Measurements from ENCODE around the gene MRPS15. TPM values are rescaled to one million over a fixed set of nuclear protein-coding genes. Genes with fewer than 3 reads are reported as not detected.
A peak's percentile ranks its signal among the peaks of the same experiment; 100 is the strongest.

MRPS15 gene
- total RNA-seq, 1 donor from 2014 or later, result 65.4 TPM

- no peaks in the 10 kb centered on the region for H3K27me3 Mint-ChIP-seq (ENCODE audit: unreplicated experiment)
- no peak overlapping the region for H3K4me3 Mint-ChIP-seq (ENCODE audit: unreplicated experiment)
- peaks cover 2% of the 10 kb centered on the region for H3K36me3 Mint-ChIP-seq (ENCODE audit: unreplicated experiment)
- H3K27ac Mint-ChIP-seq (ENCODE audit: unreplicated experiment), result no peak overlapping the region
- H3K4me1 Mint-ChIP-seq (ENCODE audit: low read depth, unreplicated experiment), result peaks cover 2% of the 10 kb centered on the region
- no peak for DNase-seq
- TF ChIP-seq CTCF (IDR thresholded peaks at IDR 0.05; ENCODE audit: partially characterized antibody, unreplicated experiment), result no peak
- H3K9me3 Mint-ChIP-seq (ENCODE audit: unreplicated experiment), result no peaks in the 10 kb centered on the region
Measured at GRCh38 chr1:36425791-36426190, 38.4 kb downstream of the MRPS15 start.

- H3K27ac Mint-ChIP-seq (ENCODE audit: unreplicated experiment), result no peak overlapping the region
- H3K4me1 Mint-ChIP-seq (ENCODE audit: low read depth, unreplicated experiment), result peaks cover 3% of the 10 kb centered on the region
- H3K27me3 Mint-ChIP-seq (ENCODE audit: unreplicated experiment), result no peaks in the 10 kb centered on the region
- TF ChIP-seq CTCF (IDR thresholded peaks at IDR 0.05; ENCODE audit: partially characterized antibody, unreplicated experiment), result no peak
- no peak for DNase-seq
- H3K4me3 Mint-ChIP-seq (ENCODE audit: unreplicated experiment), result no peak overlapping the region
- no peaks in the 10 kb centered on the region for H3K9me3 Mint-ChIP-seq (ENCODE audit: unreplicated experiment)
- no peaks in the 10 kb centered on the region for H3K36me3 Mint-ChIP-seq (ENCODE audit: unreplicated experiment)
Measured at GRCh38 chr1:36421649-36422048, 42.5 kb downstream of the MRPS15 start.

- Mint-ChIP-seq H3K9me3 (ENCODE audit: unreplicated experiment) (no peaks in the 10 kb centered on the region), H3K4me3 (ENCODE audit: unreplicated experiment) (peak overlapping the region; percentile 31), H3K27me3 (ENCODE audit: unreplicated experiment) (no peaks in the 10 kb centered on the region), H3K36me3 (ENCODE audit: unreplicated experiment) (no peaks in the 10 kb centered on the region), H3K27ac (ENCODE audit: unreplicated experiment) (no peak overlapping the region), H3K4me1 (ENCODE audit: low read depth, unreplicated experiment) (peaks cover 3% of the 10 kb centered on the region)
- peak; percentile 94 for DNase-seq
- TF ChIP-seq CTCF (IDR thresholded peaks at IDR 0.05; ENCODE audit: partially characterized antibody, unreplicated experiment), result peak; percentile 89
Measured at GRCh38 chr1:36420836-36421317, 43.3 kb downstream of the MRPS15 start.

- peaks cover 3% of the 10 kb centered on the region for H3K4me1 Mint-ChIP-seq (ENCODE audit: low read depth, unreplicated experiment)
- no peaks in the 10 kb centered on the region for H3K27me3 Mint-ChIP-seq (ENCODE audit: unreplicated experiment)
- no peak overlapping the region for H3K27ac Mint-ChIP-seq (ENCODE audit: unreplicated experiment)
- no peaks in the 10 kb centered on the region for H3K9me3 Mint-ChIP-seq (ENCODE audit: unreplicated experiment)
- no peak for DNase-seq
- no peaks in the 10 kb centered on the region for H3K36me3 Mint-ChIP-seq (ENCODE audit: unreplicated experiment)
- no peak for TF ChIP-seq CTCF (IDR thresholded peaks at IDR 0.05; ENCODE audit: partially characterized antibody, unreplicated experiment)
- no peak overlapping the region for H3K4me3 Mint-ChIP-seq (ENCODE audit: unreplicated experiment)
Measured at GRCh38 chr1:36420409-36420808, 43.8 kb downstream of the MRPS15 start.

- no peak for DNase-seq
- H3K4me1 Mint-ChIP-seq (ENCODE audit: low read depth, unreplicated experiment), result peaks cover 3% of the 10 kb centered on the region
- TF ChIP-seq CTCF (IDR thresholded peaks at IDR 0.05; ENCODE audit: partially characterized antibody, unreplicated experiment), result no peak
- no peak overlapping the region for H3K27ac Mint-ChIP-seq (ENCODE audit: unreplicated experiment)
- no peaks in the 10 kb centered on the region for H3K9me3 Mint-ChIP-seq (ENCODE audit: unreplicated experiment)
- no peaks in the 10 kb centered on the region for H3K27me3 Mint-ChIP-seq (ENCODE audit: unreplicated experiment)
- H3K4me3 Mint-ChIP-seq (ENCODE audit: unreplicated experiment), result no peak overlapping the region
- no peaks in the 10 kb centered on the region for H3K36me3 Mint-ChIP-seq (ENCODE audit: unreplicated experiment)
Measured at GRCh38 chr1:36419569-36419968, 44.6 kb downstream of the MRPS15 start.

Data from glutamatergic neuron (in vitro differentiated cells).